ENCODE data around the gene BCKDHA.

BCKDHA gene

GRCh38 chr19:41391618-41392017 lies 6.0 kb upstream of the BCKDHA start:
- Histone ChIP-seq H3K4me2 (no peak overlapping the region), H3K9ac (no peak overlapping the region; a peak in 1 of 22 replicates), H3K9me3 (replicated peaks in 1 of 11) (no peaks in the 10 kb centered on the region), H4K20me1 (peaks cover 0 to 49% (median 9%) of the 10 kb centered on the region in 11 experiments; a peak in 10 of 22 replicates), H3K27ac (no peak overlapping the region), H3K4me1 (peaks cover 24 to 36% (median 32%) of the 10 kb centered on the region in 10 experiments), H3K36me3 (peaks cover 36 to 87% (median 70%) of the 10 kb centered on the region in 11 experiments), H3K27me3 (no peaks in the 10 kb centered on the region), H3K4me3 (no peak overlapping the region)
- no peak for TF ChIP-seq Cebpa-rat (IDR thresholded peaks at IDR 0.05)

- no peak for TF ChIP-seq Cebpa-rat (IDR thresholded peaks at IDR 0.05)
- Histone ChIP-seq H3K36me3 (peaks cover 29 to 75% (median 59%) of the 10 kb centered on the region in 11 experiments), H3K27ac (0 out of 22 replicates have a peak overlapping the region, but pooled peaks of 1 of the 11 experiments have one; percentile 14)
Observed at GRCh38 chr19:41392775-41393174, 4.8 kb upstream of the BCKDHA start.

GRCh38 chr19:41395355-41395754 lies 2.3 kb upstream of the BCKDHA start:
- Histone ChIP-seq H4K20me1 (peaks cover 0 to 46% (median 9%) of the 10 kb centered on the region in 11 experiments; a peak in 9 of 22 replicates), H3K9ac (peak overlapping the region; percentile 31 to 97 (median 94); a peak in 19 of 22 replicates), H3K27me3 (no peaks in the 10 kb centered on the region), H3K4me1 (peaks cover 43 to 55% (median 50%) of the 10 kb centered on the region in 10 experiments), H3K4me2 (peak overlapping the region; percentile 80 to 98 (median 95)), H3K4me3 (peak overlapping the region in 7 of 10 experiments; percentile 3 to 91 (median 86); a peak in 7 of 20 replicates), H3K27ac (peak overlapping the region in 9 of 11 experiments; percentile 5 to 96 (median 33); a peak in 12 of 22 replicates), H3K36me3 (peaks cover 18 to 50% (median 35%) of the 10 kb centered on the region in 11 experiments), H3K9me3 (replicated peaks in 1 of 11) (no peaks in the 10 kb centered on the region)
- TF ChIP-seq Cebpa-rat (IDR thresholded peaks at IDR 0.05) = no peak

More at GRCh38 chr19:41392775-41393174, 4.8 kb upstream of the BCKDHA start:
- H4K20me1 ChIP-seq = peaks cover 0 to 49% (median 9%) of the 10 kb centered on the region in 11 experiments; a peak in 9 of 22 replicates
- peaks cover 24 to 36% (median 32%) of the 10 kb centered on the region in 10 experiments for H3K4me1 ChIP-seq
- H3K4me2 ChIP-seq = no peak overlapping the region
- H3K9ac ChIP-seq = peak overlapping the region in 1 of 11 experiments; percentile 4; a peak in 1 of 22 replicates
- H3K27me3 ChIP-seq = no peaks in the 10 kb centered on the region
- no peak overlapping the region for H3K4me3 ChIP-seq
- H3K9me3 ChIP-seq (replicated peaks in 1 of 11) = no peaks in the 10 kb centered on the region

GRCh38 chr19:41398050-41398418 lies 416 bp downstream of the BCKDHA start:
- Histone ChIP-seq H3K27me3 (no peaks in the 10 kb centered on the region), H3K9ac (peak overlapping the region; percentile 86 to 97 (median 96))

GRCh38 chr19:41398598-41398997 lies 980 bp downstream of the BCKDHA start:
- peak overlapping the region; percentile 93 to 98 (median 96); a peak in 21 of 22 replicates for H3K27ac ChIP-seq
- H3K9ac ChIP-seq = peak overlapping the region; percentile 86 to 97 (median 96)
- no peak for TF ChIP-seq Cebpa-rat (IDR thresholded peaks at IDR 0.05)
- peaks cover 11 to 39% (median 20%) of the 10 kb centered on the region in 11 experiments; a peak in 16 of 22 replicates for H3K36me3 ChIP-seq
- no peaks in the 10 kb centered on the region for H3K9me3 ChIP-seq (replicated peaks in 1 of 11)
- H4K20me1 ChIP-seq = peaks cover 0 to 22% (median 0%) of the 10 kb centered on the region in 11 experiments; a peak in 8 of 22 replicates
- peaks cover 44 to 76% (median 58%) of the 10 kb centered on the region in 10 experiments for H3K4me1 ChIP-seq
- peak overlapping the region; percentile 80 to 98 (median 89) for H3K4me2 ChIP-seq
- H3K27me3 ChIP-seq = no peaks in the 10 kb centered on the region
- H3K4me3 ChIP-seq = peak overlapping the region; percentile 74 to 95 (median 91)

More at GRCh38 chr19:41398050-41398418, 416 bp downstream of the BCKDHA start:
- Histone ChIP-seq H3K4me1 (peaks cover 44 to 76% (median 58%) of the 10 kb centered on the region in 10 experiments), H3K36me3 (peaks cover 10 to 39% (median 16%) of the 10 kb centered on the region in 11 experiments; a peak in 18 of 22 replicates), H4K20me1 (peaks cover 0 to 28% (median 3%) of the 10 kb centered on the region in 11 experiments; a peak in 9 of 22 replicates), H3K27ac (peak overlapping the region; percentile 93 to 98 (median 96)), H3K4me2 (peak overlapping the region; percentile 80 to 98 (median 89)), H3K4me3 (peak overlapping the region; percentile 74 to 95 (median 91)), H3K9me3 (replicated peaks in 1 of 11) (no peaks in the 10 kb centered on the region)
- TF ChIP-seq Cebpa-rat (IDR thresholded peaks at IDR 0.05) = no peak

- H3K36me3 ChIP-seq = peaks cover 7 to 35% (median 20%) of the 10 kb centered on the region in 11 experiments; a peak in 14 of 22 replicates
- H3K9ac ChIP-seq = peak overlapping the region; percentile 86 to 97 (median 96)
- H3K4me2 ChIP-seq = peak overlapping the region; percentile 80 to 98 (median 89)
- peak overlapping the region in 10 of 11 experiments; percentile 93 to 98 (median 96); a peak in 16 of 22 replicates for H3K27ac ChIP-seq
- H3K4me3 ChIP-seq = peak overlapping the region; percentile 74 to 95 (median 91)
- H4K20me1 ChIP-seq = peaks cover 0 to 17% (median 0%) of the 10 kb centered on the region in 11 experiments; a peak in 5 of 22 replicates
- no peaks in the 10 kb centered on the region for H3K9me3 ChIP-seq (replicated peaks in 1 of 11)
- peaks cover 43 to 76% (median 55%) of the 10 kb centered on the region in 10 experiments for H3K4me1 ChIP-seq
- no peak for TF ChIP-seq Cebpa-rat (IDR thresholded peaks at IDR 0.05)
- no peaks in the 10 kb centered on the region for H3K27me3 ChIP-seq
Observed at GRCh38 chr19:41399091-41399490, 1.5 kb downstream of the BCKDHA start.

GRCh38 chr19:41399525-41399924 lies 1.9 kb downstream of the BCKDHA start:
- peak overlapping the region in 7 of 11 experiments; percentile 28 to 98 (median 95); a peak in 6 of 22 replicates for H3K27ac ChIP-seq
- peak overlapping the region in 4 of 10 experiments; percentile 85 to 95 (median 90); a peak in 5 of 20 replicates for H3K4me3 ChIP-seq
- H3K36me3 ChIP-seq = peaks cover 6 to 31% (median 20%) of the 10 kb centered on the region in 11 experiments; a peak in 13 of 22 replicates
- H3K9me3 ChIP-seq (replicated peaks in 1 of 11) = no peaks in the 10 kb centered on the region
- no peak for TF ChIP-seq Cebpa-rat (IDR thresholded peaks at IDR 0.05)
- peaks cover 39 to 73% (median 51%) of the 10 kb centered on the region in 10 experiments for H3K4me1 ChIP-seq
- peak overlapping the region; percentile 80 to 98 (median 89); a peak in 21 of 22 replicates for H3K4me2 ChIP-seq
- peak overlapping the region; percentile 86 to 97 (median 96); a peak in 19 of 22 replicates for H3K9ac ChIP-seq
- peaks cover 0 to 15% (median 0%) of the 10 kb centered on the region in 11 experiments; a peak in 5 of 22 replicates for H4K20me1 ChIP-seq
- H3K27me3 ChIP-seq = no peaks in the 10 kb centered on the region

GRCh38 chr19:41401483-41401882 lies 3.9 kb downstream of the BCKDHA start:
- peaks cover 19 to 73% (median 45%) of the 10 kb centered on the region in 10 experiments for H3K4me1 ChIP-seq
- TF ChIP-seq Cebpa-rat (IDR thresholded peaks at IDR 0.05) = no peak
- H3K36me3 ChIP-seq = peaks cover 6 to 41% (median 23%) of the 10 kb centered on the region in 11 experiments; a peak in 14 of 22 replicates
- H3K4me2 ChIP-seq = peak overlapping the region in 5 of 11 experiments; percentile 37 to 54 (median 49); a peak in 10 of 22 replicates
- H3K27ac ChIP-seq = peak overlapping the region in 5 of 11 experiments; percentile 27 to 52 (median 31); a peak in 7 of 22 replicates
- no peaks in the 10 kb centered on the region for H3K9me3 ChIP-seq (replicated peaks in 1 of 11)
- H4K20me1 ChIP-seq = no peaks in the 10 kb centered on the region; a peak in 1 of 22 replicates
- H3K4me3 ChIP-seq = no peak overlapping the region
- H3K27me3 ChIP-seq = no peaks in the 10 kb centered on the region
- peak overlapping the region in 3 of 11 experiments; percentile 13 to 37 (median 35); a peak in 3 of 22 replicates for H3K9ac ChIP-seq
